Mesothelial cell of epicardium (in vitro differentiated cells): ENCODE data around the gene USP33. TPM values are rescaled to one million over a fixed set of nuclear protein-coding genes. Genes with fewer than 3 reads are reported as not detected.
"Not testable (repeated sequence)": the region's sequence is repeated elsewhere in the genome, so short reads cannot be mapped to it uniquely, and the experiment has no call there.

Experiments used
- DNase-seq, 2 experiments: peaks; one replicate each; pipeline ENCODE4 v3.0.0; 2021; ENCODE audit warnings: low spot score in 2 of 2; ENCODE audit not compliant: unreplicated experiment in 2 of 2
- H3K27ac Mint-ChIP-seq: 2 replicates; pipeline ENCODE4 v1.8.0; 2021; ENCODE audit warnings: mixed read lengths
- H3K27me3 Mint-ChIP-seq: 2 replicates; pipeline ENCODE4 v1.8.0; 2021; ENCODE audit warnings: low read depth, mixed read lengths
- H3K36me3 Mint-ChIP-seq: 2 replicates; pipeline ENCODE4 v1.8.0; 2021; ENCODE audit warnings: mixed read lengths
- H3K4me1 Mint-ChIP-seq: 2 replicates; pipeline ENCODE4 v1.8.0; 2021; ENCODE audit warnings: mixed read lengths
- H3K4me3 Mint-ChIP-seq: 2 replicates; pipeline ENCODE4 v1.8.0; 2021; ENCODE audit warnings: mild to moderate bottlenecking, moderate library complexity, mixed read lengths
- H3K9me3 Mint-ChIP-seq: 2 replicates; pipeline ENCODE4 v1.8.0; 2021; ENCODE audit warnings: mixed read lengths
- CTCF ChIP-seq: fragments of 200-600 bp; sonication (generic); IDR thresholded peaks from one replicate; pipeline ENCODE4 v1.5.0; 2021; ENCODE audit warnings: antibody characterized with exemption; ENCODE audit not compliant: unreplicated experiment
- total RNA-seq: library from RNA; stranded (reverse); gene quantifications from 3 replicates; pipeline ENCODE4 v1.2.1, GENCODE V29; 2021

Gene USP33
- total RNA-seq, 1 donor from 2014 or later: 77.7 TPM

- Mint-ChIP-seq H3K4me1 (peaks cover 11% of the 10 kb centered on the region), H3K9me3 (peaks cover 28% of the 10 kb centered on the region), H3K27me3 (no peaks in the 10 kb centered on the region), H3K4me3 (no peak overlapping the region), H3K36me3 (peaks cover 45% of the 10 kb centered on the region), H3K27ac (no peak overlapping the region)
- no peak for DNase-seq
- TF ChIP-seq CTCF: no peak
These were observed 106.6 kb downstream of the USP33 start for GRCh38 chr1:77652970-77653516.

GRCh38 chr1:77652268-77652667 is 107.4 kb downstream of the USP33 start:
- Mint-ChIP-seq H3K4me1 (peaks cover 11% of the 10 kb centered on the region), H3K27me3 (no peaks in the 10 kb centered on the region), H3K27ac (no peak overlapping the region), H3K4me3 (no peak overlapping the region), H3K9me3 (peaks cover 28% of the 10 kb centered on the region), H3K36me3 (peaks cover 47% of the 10 kb centered on the region)
- no peak for TF ChIP-seq CTCF
- DNase-seq: no peak

- peaks cover 65% of the 10 kb centered on the region for H3K36me3 Mint-ChIP-seq
These were observed 110.5 kb downstream of the USP33 start for GRCh38 chr1:77649127-77649526.

GRCh38 chr1:77646224-77646623 is 113.4 kb downstream of the USP33 start:
- H3K27me3 Mint-ChIP-seq, H3K27ac Mint-ChIP-seq, H3K4me1 Mint-ChIP-seq, H3K4me3 Mint-ChIP-seq, DNase-seq: not testable (repeated sequence)
- H3K9me3 Mint-ChIP-seq: peaks cover 32% of the 10 kb centered on the region
- H3K36me3 Mint-ChIP-seq: peaks cover 52% of the 10 kb centered on the region

More at GRCh38 chr1:77649127-77649526, 110.5 kb downstream of the USP33 start:
- Mint-ChIP-seq H3K27me3 (no peaks in the 10 kb centered on the region), H3K27ac (no peak overlapping the region), H3K4me1 (no peaks in the 10 kb centered on the region), H3K4me3 (no peak overlapping the region), H3K9me3 (peaks cover 36% of the 10 kb centered on the region)
- TF ChIP-seq CTCF: no peak
- no peak for DNase-seq

Other genes starting within 250 kb of the USP33 start
- 63.3 to 66.9 TPM (median 64.5 TPM) in 3 replicates for gene ZZZ3, start 77.2 kb downstream of the USP33 start, total RNA-seq
- 18.9 to 19.8 TPM (median 19.2 TPM) in 3 replicates for gene MIGA1, start 19.8 kb upstream of the USP33 start, total RNA-seq
- 6.9 to 8.2 TPM (median 7.0 TPM) in 3 replicates for gene NEXN, start 128.8 kb upstream of the USP33 start, total RNA-seq
- gene FUBP1, start 219.2 kb upstream of the USP33 start, total RNA-seq: 287 to 291 TPM (median 288 TPM) in 3 replicates
- gene DNAJB4, start 245.1 kb upstream of the USP33 start, total RNA-seq: 43.6 to 48.0 TPM (median 47.8 TPM) in 3 replicates